ENCODE data around the gene LPCAT3.

- TF ChIP-seq RAD21 (IDR thresholded peaks at IDR 0.05) = no peak
- TF ChIP-seq TAF1 (conservative IDR thresholded peaks at IDR 0.05) = no peak
- TF ChIP-seq CTCF (IDR thresholded peaks at IDR 0.05; ENCODE audit: low read depth, low read length, missing input control) = no peak
- TF ChIP-seq, protein P1, sequence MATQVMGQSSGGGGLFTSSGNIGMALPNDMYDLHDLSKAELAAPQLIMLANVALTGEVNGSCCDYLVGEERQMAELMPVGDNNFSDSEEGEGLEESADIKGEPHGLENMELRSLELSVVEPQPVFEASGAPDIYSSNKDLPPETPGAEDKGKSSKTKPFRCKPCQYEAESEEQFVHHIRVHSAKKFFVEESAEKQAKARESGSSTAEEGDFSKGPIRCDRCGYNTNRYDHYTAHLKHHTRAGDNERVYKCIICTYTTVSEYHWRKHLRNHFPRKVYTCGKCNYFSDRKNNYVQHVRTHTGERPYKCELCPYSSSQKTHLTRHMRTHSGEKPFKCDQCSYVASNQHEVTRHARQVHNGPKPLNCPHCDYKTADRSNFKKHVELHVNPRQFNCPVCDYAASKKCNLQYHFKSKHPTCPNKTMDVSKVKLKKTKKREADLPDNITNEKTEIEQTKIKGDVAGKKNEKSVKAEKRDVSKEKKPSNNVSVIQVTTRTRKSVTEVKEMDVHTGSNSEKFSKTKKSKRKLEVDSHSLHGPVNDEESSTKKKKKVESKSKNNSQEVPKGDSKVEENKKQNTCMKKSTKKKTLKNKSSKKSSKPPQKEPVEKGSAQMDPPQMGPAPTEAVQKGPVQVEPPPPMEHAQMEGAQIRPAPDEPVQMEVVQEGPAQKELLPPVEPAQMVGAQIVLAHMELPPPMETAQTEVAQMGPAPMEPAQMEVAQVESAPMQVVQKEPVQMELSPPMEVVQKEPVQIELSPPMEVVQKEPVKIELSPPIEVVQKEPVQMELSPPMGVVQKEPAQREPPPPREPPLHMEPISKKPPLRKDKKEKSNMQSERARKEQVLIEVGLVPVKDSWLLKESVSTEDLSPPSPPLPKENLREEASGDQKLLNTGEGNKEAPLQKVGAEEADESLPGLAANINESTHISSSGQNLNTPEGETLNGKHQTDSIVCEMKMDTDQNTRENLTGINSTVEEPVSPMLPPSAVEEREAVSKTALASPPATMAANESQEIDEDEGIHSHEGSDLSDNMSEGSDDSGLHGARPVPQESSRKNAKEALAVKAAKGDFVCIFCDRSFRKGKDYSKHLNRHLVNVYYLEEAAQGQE (IDR thresholded peaks at IDR 0.05) = no peak
- TF ChIP-seq GABPA (IDR thresholded peaks at IDR 0.05 in 1 of 2, conservative IDR thresholded peaks at IDR 0.05 in 1 of 2) = no peak
- TF ChIP-seq YY1 (IDR thresholded peaks at IDR 0.05) = no peak
- no peak for TF ChIP-seq MAX (IDR thresholded peaks at IDR 0.05)
- TF ChIP-seq JUND (IDR thresholded peaks at IDR 0.05) = no peak
- no peak for TF ChIP-seq ZBTB33 (IDR thresholded peaks at IDR 0.05)
- no peak for TF ChIP-seq RXRA (IDR thresholded peaks at IDR 0.05)
- no peak for TF ChIP-seq EGR1 (IDR thresholded peaks at IDR 0.05; ENCODE audit: low read depth in 2 of 2)
Measured at GRCh38 chr12:6936636-6937480, 81.4 kb downstream of the LPCAT3 start.

Measured in liver (tissue), 3 donors.